ENCODE results near the gene CUEDC2. TPM values are rescaled to one million over a fixed set of nuclear protein-coding genes. Genes with fewer than 3 reads are reported as not detected.

Gene CUEDC2
- total RNA-seq, 4 donors from 2014 or later: 24.0 to 50.9 (median 40.7) TPM

GRCh38 chr10:102389894-102390293, 42.5 kb downstream of the CUEDC2 start:
- no peak for TF ChIP-seq CTCF (IDR thresholded peaks at IDR 0.05; ENCODE audit: low read depth)

- TF ChIP-seq CTCF (IDR thresholded peaks at IDR 0.05; ENCODE audit: low read depth): no peak
Measured at GRCh38 chr10:102384606-102385429, 47.6 kb downstream of the CUEDC2 start.

GRCh38 chr10:102384053-102384452, 48.3 kb downstream of the CUEDC2 start:
- no peak for TF ChIP-seq CTCF (IDR thresholded peaks at IDR 0.05; ENCODE audit: low read depth)

GRCh38 chr10:102382871-102383270, 49.5 kb downstream of the CUEDC2 start:
- TF ChIP-seq CTCF (IDR thresholded peaks at IDR 0.05; ENCODE audit: low read depth): no peak

- no peak for TF ChIP-seq CTCF (IDR thresholded peaks at IDR 0.05; ENCODE audit: low read depth)
Measured at GRCh38 chr10:102381983-102382382, 50.4 kb downstream of the CUEDC2 start.

GRCh38 chr10:102379383-102379782, 53.0 kb downstream of the CUEDC2 start:
- no peak for TF ChIP-seq CTCF (IDR thresholded peaks at IDR 0.05; ENCODE audit: low read depth)

- TF ChIP-seq CTCF (IDR thresholded peaks at IDR 0.05; ENCODE audit: low read depth): no peak
Measured at GRCh38 chr10:102376901-102377300, 55.5 kb downstream of the CUEDC2 start.
